GM12801 (cell line): ENCODE measurements around the gene P3H3.

Experiments
- CTCF ChIP-seq: IDR thresholded peaks from one replicate; pipeline ENCODE4 v1.5.1; 2011; ENCODE audit warnings: control low read depth; ENCODE audit not compliant: insufficient read length; ENCODE audit errors: extremely low read depth

Gene P3H3

GRCh38 chr12:6850796-6851152, 22.6 kb downstream of the P3H3 start:
- TF ChIP-seq CTCF = no peak

GRCh38 chr12:6851153-6851920, 23.1 kb downstream of the P3H3 start, which contains the start of gene CDCA3:
CDCA3 (minus strand) TSS chr12:6851286; CDS start chr12:6850952, 334 bp downstream.
- TF ChIP-seq CTCF = no peak

GRCh38 chr12:6851921-6852650, 23.9 kb downstream of the P3H3 start, which contains the start of gene USP5:
USP5 (plus strand) TSS chr12:6852150; CDS start chr12:6852180, 30 bp downstream.
- no peak for TF ChIP-seq CTCF

- no peak for TF ChIP-seq CTCF
Observed at GRCh38 chr12:6852651-6853354, 24.6 kb downstream of the P3H3 start.

- TF ChIP-seq CTCF = no peak
Observed at GRCh38 chr12:6853626-6854025, 25.4 kb downstream of the P3H3 start.

GRCh38 chr12:6854036-6854435, 25.8 kb downstream of the P3H3 start:
- no peak for TF ChIP-seq CTCF

- TF ChIP-seq CTCF = no peak
Observed at GRCh38 chr12:6855322-6855721, 27.1 kb downstream of the P3H3 start.
